Endothelial cell of umbilical vein (primary cell): ENCODE measurements around the gene BLOC1S4.

Experiments used
- EZH2 ChIP-seq: IDR thresholded peaks from 2 replicates; pipeline ENCODE4 v1.6.1; 2012; ENCODE audit warnings: borderline replicate concordance, low read depth, mild to moderate bottlenecking, moderate library complexity, low read length, inconsistent platforms; ENCODE audit not compliant: severe bottlenecking
- FOS ChIP-seq: IDR thresholded peaks from 2 replicates; pipeline ENCODE4 v1.6.1; 2011; ENCODE audit warnings: mild to moderate bottlenecking, low read length, moderate library complexity, borderline replicate concordance; ENCODE audit not compliant: insufficient read depth
- GATA2 ChIP-seq: IDR thresholded peaks from 2 replicates; pipeline ENCODE4 v1.7.0; 2011; ENCODE audit warnings: low read depth, mild to moderate bottlenecking, moderate library complexity, mixed read lengths, low read length; ENCODE audit not compliant: insufficient read length, insufficient read depth
- JUN ChIP-seq: IDR thresholded peaks from 2 replicates; pipeline ENCODE4 v1.6.1; 2011; ENCODE audit warnings: borderline replicate concordance, low read depth; ENCODE audit not compliant: insufficient read length, insufficient read depth
- MYC ChIP-seq: IDR thresholded peaks from one replicate; pipeline ENCODE4 v1.6.1; 2011; ENCODE audit warnings: mild to moderate bottlenecking, low read depth, low read length
- POLR2A ChIP-seq: IDR thresholded peaks from 2 replicates; pipeline ENCODE4 v1.6.1; 2012; ENCODE audit warnings: low read depth, mild to moderate bottlenecking, control low read depth, low read length
- POLR2AphosphoS5 ChIP-seq: IDR thresholded peaks from 2 replicates; pipeline ENCODE4 v1.6.1; 2012; ENCODE audit warnings: low read depth, mild to moderate bottlenecking, control low read depth, low read length, moderate library complexity; ENCODE audit not compliant: insufficient read depth
- TF ChIP-seq, protein P1 (sequence below), 2 donors: IDR thresholded peaks; 1 replicate in 1 of 2; 2 replicates in 1 of 2; pipeline ENCODE4 v1.5.1; 2011; ENCODE audit warnings: low read length in 2 of 2, mild to moderate bottlenecking in 2 of 2, moderate library complexity in 2 of 2, control low read depth in 1 of 2, inconsistent platforms in 1 of 2, low read depth in 1 of 2; ENCODE audit not compliant: insufficient read depth in 1 of 2; ENCODE audit errors: extremely low read depth in 1 of 2
- TF ChIP-seq, protein P2 (sequence below): IDR thresholded peaks from 2 replicates; pipeline ENCODE4 v1.6.1; 2011; ENCODE audit not compliant: insufficient read depth, insufficient read length

DNA sequence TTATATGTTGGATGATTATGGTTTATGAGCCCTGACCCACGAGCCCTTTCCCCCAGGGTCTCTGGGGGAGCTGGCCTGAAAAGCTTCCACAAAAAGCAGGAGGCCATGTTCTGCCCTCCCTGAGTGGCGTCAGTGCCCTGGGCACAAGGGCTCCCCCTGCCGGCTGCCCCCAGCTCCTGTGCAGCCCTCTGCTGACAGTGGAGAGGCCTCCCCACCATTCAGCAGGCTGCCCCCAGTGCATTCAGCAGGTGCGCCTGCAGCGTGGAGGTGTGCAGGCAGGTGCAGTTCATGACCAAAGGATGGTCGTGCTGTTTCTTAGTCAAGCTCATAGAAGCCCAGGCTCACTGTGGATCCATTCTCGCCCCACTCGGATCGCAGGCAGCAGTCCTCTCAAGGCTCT, 34.8 kb upstream of the BLOC1S4 start:
- TF ChIP-seq, protein P1, sequence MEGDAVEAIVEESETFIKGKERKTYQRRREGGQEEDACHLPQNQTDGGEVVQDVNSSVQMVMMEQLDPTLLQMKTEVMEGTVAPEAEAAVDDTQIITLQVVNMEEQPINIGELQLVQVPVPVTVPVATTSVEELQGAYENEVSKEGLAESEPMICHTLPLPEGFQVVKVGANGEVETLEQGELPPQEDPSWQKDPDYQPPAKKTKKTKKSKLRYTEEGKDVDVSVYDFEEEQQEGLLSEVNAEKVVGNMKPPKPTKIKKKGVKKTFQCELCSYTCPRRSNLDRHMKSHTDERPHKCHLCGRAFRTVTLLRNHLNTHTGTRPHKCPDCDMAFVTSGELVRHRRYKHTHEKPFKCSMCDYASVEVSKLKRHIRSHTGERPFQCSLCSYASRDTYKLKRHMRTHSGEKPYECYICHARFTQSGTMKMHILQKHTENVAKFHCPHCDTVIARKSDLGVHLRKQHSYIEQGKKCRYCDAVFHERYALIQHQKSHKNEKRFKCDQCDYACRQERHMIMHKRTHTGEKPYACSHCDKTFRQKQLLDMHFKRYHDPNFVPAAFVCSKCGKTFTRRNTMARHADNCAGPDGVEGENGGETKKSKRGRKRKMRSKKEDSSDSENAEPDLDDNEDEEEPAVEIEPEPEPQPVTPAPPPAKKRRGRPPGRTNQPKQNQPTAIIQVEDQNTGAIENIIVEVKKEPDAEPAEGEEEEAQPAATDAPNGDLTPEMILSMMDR (IDR thresholded peaks at IDR 0.05; ENCODE audit: extremely low read depth in 1 of 2, insufficient read depth in 1 of 2, low read depth in 1 of 2, low read length in 2 of 2) = peak; percentile 7
- TF ChIP-seq GATA2 = no peak
- no peak for TF ChIP-seq MYC
- TF ChIP-seq, protein P2, sequence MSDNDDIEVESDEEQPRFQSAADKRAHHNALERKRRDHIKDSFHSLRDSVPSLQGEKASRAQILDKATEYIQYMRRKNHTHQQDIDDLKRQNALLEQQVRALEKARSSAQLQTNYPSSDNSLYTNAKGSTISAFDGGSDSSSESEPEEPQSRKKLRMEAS = no peak
- no peak for TF ChIP-seq POLR2AphosphoS5
- TF ChIP-seq POLR2A = no peak
- TF ChIP-seq JUN = no peak
- no peak for TF ChIP-seq EZH2
- no peak for TF ChIP-seq FOS
